ENCODE results near the gene DPH2.

DNA sequence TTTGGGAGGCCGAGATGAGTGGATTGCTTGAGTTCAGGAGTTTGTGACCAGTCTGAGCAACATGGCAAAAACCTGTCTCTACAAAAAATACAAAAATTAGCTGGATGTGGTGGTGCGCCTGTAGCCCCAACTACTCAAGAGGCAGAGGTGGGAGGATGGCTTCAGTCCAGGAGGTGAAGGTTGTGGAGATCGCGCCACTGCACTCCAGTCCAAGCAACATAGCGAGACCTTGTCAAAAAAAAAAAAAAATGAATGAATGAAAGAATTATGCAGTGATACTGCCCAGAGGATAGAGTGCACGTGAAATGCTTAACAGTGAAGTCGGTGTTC is 429 bp upstream of the DPH2 start:
- TF ChIP-seq NFIC (IDR thresholded peaks at IDR 0.05; ENCODE audit: low read depth, low read length) (no peak), MTA2 (IDR thresholded peaks at IDR 0.05; ENCODE audit: low read depth) (no peak), BRCA1 (IDR thresholded peaks at IDR 0.05; ENCODE audit: low read depth, low read length) (no peak), POLR2A (IDR thresholded peaks at IDR 0.05; ENCODE audit: low read depth, low read length) (no peak), FOS (IDR thresholded peaks at IDR 0.05; ENCODE audit: borderline replicate concordance, extremely low read depth, insufficient read length) (no peak), TAF1 (IDR thresholded peaks at IDR 0.05; ENCODE audit: borderline replicate concordance, low read depth, low read length) (no peak)

Data from GM12878 (cell line).